Calu3 (cell line): ENCODE data around the gene MSI2. TPM values are rescaled to one million over a fixed set of nuclear protein-coding genes. Genes with fewer than 3 reads are reported as not detected.

Experiments used
- BruUV-seq: library from RNA; stranded (reverse); fragments of 400-500 nt; replicated peaks from 2 replicates; lab custom pipeline; 2021; lab: Mats Ljungman, UMichigan
- CTCF ChIA-PET: fragments of 300-600 bp; sonication (Branson Sonifier 250); formaldehyde crosslinking; loops from one replicate; lab custom pipeline; 2022; ENCODE audit warnings: antibody characterized with exemption; lab: Charles Lee
- DNase-seq: peaks from one replicate; pipeline ENCODE4 v3.0.0; 2022
- H3K27ac Mint-ChIP-seq: one replicate; pipeline ENCODE4 v1.8.0; 2022; ENCODE audit warnings: mixed read lengths; ENCODE audit not compliant: unreplicated experiment
- H3K27me3 Mint-ChIP-seq: one replicate; pipeline ENCODE4 v1.8.0; 2022; ENCODE audit warnings: mixed read lengths; ENCODE audit not compliant: unreplicated experiment
- H3K36me3 Mint-ChIP-seq: one replicate; pipeline ENCODE4 v1.8.0; 2022; ENCODE audit warnings: mild to moderate bottlenecking, moderate library complexity, mixed read lengths; ENCODE audit not compliant: insufficient read depth, unreplicated experiment
- H3K4me1 Mint-ChIP-seq: one replicate; pipeline ENCODE4 v1.8.0; 2022; ENCODE audit warnings: mild to moderate bottlenecking, low read depth, mixed read lengths; ENCODE audit not compliant: unreplicated experiment
- H3K4me3 Mint-ChIP-seq: one replicate; pipeline ENCODE4 v1.8.0; 2022; ENCODE audit warnings: mild to moderate bottlenecking, low read depth, moderate library complexity, mixed read lengths; ENCODE audit not compliant: unreplicated experiment
- H3K9me3 Mint-ChIP-seq: one replicate; pipeline ENCODE4 v1.8.0; 2022; ENCODE audit warnings: low read depth, mixed read lengths; ENCODE audit not compliant: unreplicated experiment
- CTCF ChIP-seq: fragments of 200-600 bp; IDR thresholded peaks from one replicate; pipeline ENCODE4 v1.8.0; 2022; ENCODE audit warnings: antibody characterized with exemption; ENCODE audit not compliant: unreplicated experiment
- intact Hi-C: fragments of 100-400 bp; cut with micrococcal nuclease; formaldehyde crosslinking; loops from one replicate; pipeline ENCODE4 v1.10.0; 2022; ENCODE audit not compliant: unreplicated experiment
- total RNA-seq: library from RNA; stranded (reverse); gene quantifications from 2 replicates; pipeline ENCODE4 v1.2.3, GENCODE V29; 2022

Gene MSI2
- total RNA-seq, 1 experiment from 2014 or later, result 66.4 TPM

GRCh38 chr17:57394375-57394774 lies 138.1 kb downstream of the MSI2 start:
- DNase-seq, result no peak
- no peak for TF ChIP-seq CTCF
- CTCF ChIA-PET, result no interaction called here
- H3K36me3 Mint-ChIP-seq, result no peaks in the 10 kb centered on the region
- H3K4me1 Mint-ChIP-seq, result no peaks in the 10 kb centered on the region
- H3K9me3 Mint-ChIP-seq, result no peaks in the 10 kb centered on the region
- H3K27ac Mint-ChIP-seq, result no peak overlapping the region
- intact Hi-C loops, result no loop called here
- no peaks in the 10 kb centered on the region for H3K27me3 Mint-ChIP-seq
- no peak overlapping the region for H3K4me3 Mint-ChIP-seq
- BruUV-seq, result no TSS peak

- intact Hi-C loops, result no loop called here
- H3K9me3 Mint-ChIP-seq, result no peaks in the 10 kb centered on the region
Measured at GRCh38 chr17:57395721-57396321, 139.5 kb downstream of the MSI2 start.

GRCh38 chr17:57396511-57396921 lies 140.2 kb downstream of the MSI2 start:
- Mint-ChIP-seq H3K4me1 (peaks cover 8% of the 10 kb centered on the region), H3K9me3 (no peaks in the 10 kb centered on the region), H3K27ac (no peak overlapping the region), H3K36me3 (no peaks in the 10 kb centered on the region), H3K4me3 (no peak overlapping the region), H3K27me3 (no peaks in the 10 kb centered on the region)
- no peak for DNase-seq
- CTCF ChIA-PET, result no interaction called here
- no TSS peak for BruUV-seq
- intact Hi-C loops, result no loop called here
- no peak for TF ChIP-seq CTCF

More at GRCh38 chr17:57395721-57396321, 139.5 kb downstream of the MSI2 start:
- BruUV-seq, result no TSS peak
- TF ChIP-seq CTCF, result no peak
- no peak overlapping the region for H3K4me3 Mint-ChIP-seq
- no peaks in the 10 kb centered on the region for H3K27me3 Mint-ChIP-seq
- peak overlapping the region; percentile 1 for H3K27ac Mint-ChIP-seq
- no peaks in the 10 kb centered on the region for H3K36me3 Mint-ChIP-seq
- DNase-seq, result no peak
- peaks cover 8% of the 10 kb centered on the region for H3K4me1 Mint-ChIP-seq
- CTCF ChIA-PET, result no interaction called here

- no peak for TF ChIP-seq CTCF
- H3K27ac Mint-ChIP-seq, result no peak overlapping the region
- CTCF ChIA-PET, result no interaction called here
- no TSS peak for BruUV-seq
- peaks cover 8% of the 10 kb centered on the region for H3K4me1 Mint-ChIP-seq
- H3K27me3 Mint-ChIP-seq, result no peaks in the 10 kb centered on the region
- H3K36me3 Mint-ChIP-seq, result no peaks in the 10 kb centered on the region
- H3K9me3 Mint-ChIP-seq, result no peaks in the 10 kb centered on the region
- no peak overlapping the region for H3K4me3 Mint-ChIP-seq
- DNase-seq, result no peak
- intact Hi-C loops, result no loop called here
Measured at GRCh38 chr17:57397402-57397801, 141.1 kb downstream of the MSI2 start.
